CD4-positive, alpha-beta T cell (primary cell): Measurements from ENCODE around the gene GLIPR2. TPM values are rescaled to one million over a fixed set of nuclear protein-coding genes. Genes with fewer than 3 reads are reported as not detected.

ENCODE experiments used
- ATAC-seq: fragments of 200-7000 bp; cut with Tn5 transposase; one replicate; pipeline ENCODE4 v1.10.0; 2022; ENCODE audit warnings: mild to moderate bottlenecking; ENCODE audit not compliant: poor library complexity
- CTCF ChIA-PET: fragments of 350-600 bp; sonication (Branson Sonifier 250); formaldehyde crosslinking; loops from one replicate; lab custom pipeline; 2021; ENCODE audit warnings: antibody characterized with exemption, inconsistent platforms; lab: Charles Lee
- POLR2A ChIA-PET: fragments of 350-600 bp; sonication (Branson Sonifier 250); formaldehyde crosslinking; loops from one replicate; lab custom pipeline; 2021; ENCODE audit warnings: antibody characterized with exemption, inconsistent platforms; lab: Charles Lee
- DNase-seq, 14 experiments: peaks; one replicate each; pipeline ENCODE4 v3.0.0-alpha.2; 2013 to 2020; ENCODE audit warnings: mixed read lengths in 2 of 14
- H3K27ac ChIP-seq, 2 donors: one replicate each; pipeline versions ENCODE4 v1.5.1 to v1.7.0; 2013; ENCODE audit warnings: low read length in 2 of 2, low read depth in 1 of 2, mild to moderate bottlenecking in 1 of 2
- H3K27me3 ChIP-seq, 2 experiments: 1 replicate in 1 of 2; 2 replicates in 1 of 2; pipeline versions ENCODE4 v1.6.1 to v1.7.0; 2013; ENCODE audit warnings: low read length in 2 of 2, control low read depth in 1 of 2, mild to moderate bottlenecking in 1 of 2, moderate library complexity in 1 of 2; ENCODE audit not compliant: insufficient read depth in 2 of 2, control insufficient read depth in 1 of 2
- H3K36me3 ChIP-seq: one replicate; pipeline ENCODE4 v1.6.1; 2013; ENCODE audit warnings: low read length, control low read depth; ENCODE audit not compliant: insufficient read depth
- H3K4me1 ChIP-seq: one replicate; pipeline ENCODE4 v1.6.1; 2013; ENCODE audit warnings: low read length, control low read depth; ENCODE audit not compliant: insufficient read depth
- H3K4me3 ChIP-seq: one replicate; pipeline ENCODE4 v1.5.1; 2013; ENCODE audit warnings: mild to moderate bottlenecking, low read length, moderate library complexity
- H3K9me3 ChIP-seq, 2 experiments: 1 replicate in 1 of 2; 2 replicates in 1 of 2; pipeline versions ENCODE4 v1.6.1 to v1.7.0; 2013; ENCODE audit warnings: low read length in 2 of 2, mild to moderate bottlenecking in 2 of 2, control low read depth in 1 of 2, moderate library complexity in 1 of 2; ENCODE audit not compliant: control insufficient read depth in 1 of 2, insufficient read depth in 1 of 2
- H3K27ac Mint-ChIP-seq: one replicate; pipeline ENCODE4 v1.8.0; 2020; ENCODE audit warnings: mixed read lengths
- H3K27me3 Mint-ChIP-seq: one replicate; pipeline ENCODE4 v1.8.0; 2021; ENCODE audit warnings: mixed read lengths
- H3K36me3 Mint-ChIP-seq: one replicate; pipeline ENCODE4 v1.8.0; 2021; ENCODE audit warnings: low read depth, mixed read lengths
- H3K4me1 Mint-ChIP-seq: one replicate; pipeline ENCODE4 v1.8.0; 2021; ENCODE audit warnings: low read depth, mixed read lengths
- H3K4me3 Mint-ChIP-seq: one replicate; pipeline ENCODE4 v1.8.0; 2020; ENCODE audit warnings: mild to moderate bottlenecking, mixed read lengths
- H3K9me3 Mint-ChIP-seq: one replicate; pipeline ENCODE4 v1.8.0; 2020; ENCODE audit warnings: mixed read lengths
- CTCF ChIP-seq: fragments of 200-600 bp; IDR thresholded peaks from one replicate; pipeline ENCODE4 v1.8.0; 2022; ENCODE audit warnings: antibody characterized with exemption, mild to moderate bottlenecking
- intact Hi-C, 2 experiments: fragments of 100-400 bp; cut with DNase I in 1 of 2; cut with micrococcal nuclease in 1 of 2; formaldehyde crosslinking; loops; one replicate each; pipeline versions ENCODE4 v1.15.1 to v1.9.0; 2023 to 2025; cut with DNase I, micrococcal nuclease
- total RNA-seq, 174 experiments: library from RNA in 2 of 174; stranded (reverse) in 2 of 174; gene quantifications; one replicate each; pipeline ENCODE4 v1.2.3 and lab custom pipeline; 2021 to 2026

Gene GLIPR2
- total RNA-seq, 2 experiments from 2014 or later: 13.6 to 13.7 TPM

- ChIA-PET POLR2A (interaction anchor here (0.7 to 2.0 kb wide), 2 partner anchors 10 to 28 kb away, joined by 5 to 14 read pairs; no protein-coding TSS in a partner anchor), CTCF (interaction anchor here (0.9 to 6.4 kb wide), 3 partner anchors 27 to 51 kb away, joined by 3 to 33 read pairs (median 10); no protein-coding TSS in a partner anchor)
- Histone ChIP-seq H3K9me3 (no peaks in the 10 kb centered on the region), H3K36me3 (peaks cover 8% of the 10 kb centered on the region), H3K4me1 (peaks cover 78% of the 10 kb centered on the region), H3K27ac (no peak overlapping the region), H3K4me3 (no peak overlapping the region), H3K27me3 (no peaks in the 10 kb centered on the region)
- Mint-ChIP-seq H3K36me3 (peaks cover 8% of the 10 kb centered on the region), H3K4me1 (peaks cover 76% of the 10 kb centered on the region), H3K27ac (peak overlapping the region; percentile 92), H3K9me3 (no peaks in the 10 kb centered on the region), H3K27me3 (no peaks in the 10 kb centered on the region), H3K4me3 (peak overlapping the region; percentile 98)
- intact Hi-C loops: no loop called here
- DNase-seq: no peak
- ATAC-seq: no peak
- TF ChIP-seq CTCF: no peak
Measured at GRCh38 chr9:36138901-36139300, 2.4 kb downstream of the GLIPR2 start.

DNA sequence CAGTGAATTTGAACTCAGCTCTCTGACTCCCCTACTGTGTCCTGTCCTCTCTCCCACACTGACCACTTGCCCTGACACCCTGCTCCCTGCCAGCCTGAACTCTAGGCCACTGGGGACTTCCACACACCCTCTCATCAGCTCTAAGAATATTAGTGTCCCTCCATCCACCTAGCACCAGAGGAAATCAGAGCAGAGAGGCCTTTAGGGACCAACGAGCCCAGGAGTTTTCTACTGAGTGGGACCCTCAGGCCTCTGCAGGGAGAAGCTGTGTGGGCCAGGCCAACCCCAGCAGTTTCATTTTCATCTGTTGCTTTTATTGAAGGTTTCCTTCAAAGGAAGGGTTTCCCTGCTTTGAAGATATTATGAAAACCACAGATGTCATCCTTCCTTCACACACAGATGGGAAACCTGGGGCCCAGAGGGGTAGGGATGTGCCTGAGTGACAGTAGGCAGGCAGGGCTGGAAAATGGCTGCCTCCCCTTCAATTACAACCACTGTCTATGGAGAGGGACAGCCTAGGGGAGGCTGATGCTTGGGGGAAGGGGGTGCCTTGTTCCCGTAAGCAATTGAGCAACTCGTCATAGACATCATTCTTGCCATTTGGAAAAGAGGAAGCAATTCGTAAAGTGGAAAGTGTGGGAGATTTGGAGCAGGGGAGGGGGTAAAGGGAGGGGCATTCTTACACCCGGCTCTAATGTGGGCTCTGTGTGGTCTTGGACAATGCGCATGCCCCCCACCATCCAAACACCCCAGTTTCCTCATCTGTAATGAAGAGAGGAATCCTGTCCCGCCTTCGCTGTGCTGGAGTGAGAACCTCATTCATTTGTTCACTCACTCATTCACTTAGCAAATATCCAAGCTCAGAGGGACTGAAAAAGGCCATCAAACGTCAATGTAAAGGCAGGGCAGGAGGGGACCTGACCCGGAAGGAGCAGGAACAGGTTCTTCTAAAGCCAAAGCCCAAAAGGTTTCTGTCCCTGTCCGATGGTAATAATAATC lies 3.9 kb downstream of the GLIPR2 start:
- no peak for TF ChIP-seq CTCF
- ATAC-seq: peak; percentile 17
- DNase-seq: peak in 6 of 14 experiments; percentile 18 to 78 (median 54)
- Histone ChIP-seq H3K4me3 (no peak overlapping the region), H3K9me3 (peaks cover 0 to 2% of the 10 kb centered on the region in 2 experiments), H3K4me1 (peaks cover 93% of the 10 kb centered on the region), H3K27ac (peak overlapping the region in 1 of 2 donors; percentile 33), H3K36me3 (peaks cover 8% of the 10 kb centered on the region), H3K27me3 (no peaks in the 10 kb centered on the region)
- Mint-ChIP-seq H3K4me1 (peaks cover 90% of the 10 kb centered on the region), H3K9me3 (peaks cover 1% of the 10 kb centered on the region), H3K4me3 (peak overlapping the region; percentile 98), H3K36me3 (peaks cover 22% of the 10 kb centered on the region), H3K27me3 (no peaks in the 10 kb centered on the region), H3K27ac (peak overlapping the region; percentile 98)
- POLR2A ChIA-PET: interaction anchor here (1.0 to 2.0 kb wide), 5 partner anchors 8 to 48 kb away, joined by 3 to 14 read pairs (median 4); no protein-coding TSS in a partner anchor
- CTCF ChIA-PET: interaction anchor here (0.9 to 6.4 kb wide), 4 partner anchors 8 to 37 kb away, joined by 3 to 33 read pairs (median 7); no protein-coding TSS in a partner anchor
- intact Hi-C loops: no loop called here

- H3K4me3 ChIP-seq: no peak overlapping the region
- peaks cover 94% of the 10 kb centered on the region for H3K4me1 ChIP-seq
- Mint-ChIP-seq H3K4me1 (peaks cover 92% of the 10 kb centered on the region), H3K36me3 (peaks cover 30% of the 10 kb centered on the region), H3K9me3 (peaks cover 5% of the 10 kb centered on the region), H3K4me3 (peak overlapping the region; percentile 98), H3K27ac (peak overlapping the region; percentile 98), H3K27me3 (no peaks in the 10 kb centered on the region)
- intact Hi-C loops: no loop called here
- no peak for TF ChIP-seq CTCF
- no peaks in the 10 kb centered on the region for H3K27me3 ChIP-seq
- H3K9me3 ChIP-seq: peaks cover 7 to 9% of the 10 kb centered on the region in 2 experiments
- ChIA-PET POLR2A (interaction anchor here (0.6 to 2.0 kb wide), 4 partner anchors 10 to 49 kb away, joined by 4 to 11 read pairs (median 8); partner anchors contain the start of gene CLTA), CTCF (interaction anchor here (6.4 kb wide), 1 partner anchor 24 kb away, joined by 33 read pairs; no protein-coding TSS in a partner anchor)
- H3K36me3 ChIP-seq: peaks cover 15% of the 10 kb centered on the region
- ATAC-seq (no peak), DNase-seq (no peak)
- no peak overlapping the region for H3K27ac ChIP-seq
Measured at GRCh38 chr9:36141288-36141687, 4.8 kb downstream of the GLIPR2 start.
